Measurements from ENCODE around the gene NBEA. TPM values are rescaled to one million over a fixed set of nuclear protein-coding genes. Genes with fewer than 3 reads are reported as not detected.
"Not testable (repeated sequence)": the region's sequence is repeated elsewhere in the genome, so short reads cannot be mapped to it uniquely, and the experiment has no call there.

Gene NBEA
- total and polyA plus RNA-seq, 12 donors: 3.1 to 19.7 (median 14.2) TPM

GRCh38 chr13:34951528-34951927 lies 9.5 kb downstream of the NBEA start:
- no peak overlapping the region for H3K4me3 ChIP-seq
- intact Hi-C loops (cut with DNase I): no loop called here
- no peaks in the 10 kb centered on the region for H3K27me3 ChIP-seq
- no peaks in the 10 kb centered on the region for H3K9me3 ChIP-seq (replicated peaks in 1 of 3)
- H3K27ac ChIP-seq: no peak overlapping the region
- DNase-seq: no peak
- no peaks in the 10 kb centered on the region for H3K4me1 ChIP-seq (replicated peaks in 1 of 2)
- TF ChIP-seq CTCF (IDR thresholded peaks at IDR 0.05) (no peak), POLR2A (IDR thresholded peaks at IDR 0.05) (no peak)
- H3K36me3 ChIP-seq (replicated peaks in 1 of 2): no peaks in the 10 kb centered on the region

DNA sequence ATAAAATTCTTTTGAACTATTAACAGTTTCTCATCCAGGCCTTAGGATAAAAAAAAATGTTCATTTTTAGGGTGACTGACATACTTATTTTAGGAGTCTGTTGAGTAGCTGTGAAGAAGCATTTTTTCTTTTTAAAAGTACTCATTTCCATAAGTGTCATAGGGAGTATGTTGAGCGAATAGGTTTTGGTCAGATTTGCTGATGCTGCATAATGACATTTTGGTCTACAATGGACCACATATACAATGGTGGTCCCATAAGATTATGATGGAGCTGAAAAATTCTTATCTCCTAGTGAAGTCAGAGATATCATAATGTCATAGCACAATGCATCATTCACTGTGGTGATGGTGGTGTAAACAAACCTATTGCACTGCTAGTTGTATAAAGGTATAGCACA lies 17.4 kb downstream of the NBEA start:
- no peak for DNase-seq
- Histone ChIP-seq H3K36me3 (replicated peaks in 1 of 2) (no peaks in the 10 kb centered on the region), H3K27me3 (no peaks in the 10 kb centered on the region), H3K4me3 (no peak overlapping the region), H3K9me3 (replicated peaks in 1 of 3) (peaks cover 0 to 7% (median 0%) of the 10 kb centered on the region in 3 donors), H3K4me1 (replicated peaks in 1 of 2) (peaks cover 0 to 3% of the 10 kb centered on the region in 2 donors), H3K27ac (no peak overlapping the region)
- TF ChIP-seq POLR2A (IDR thresholded peaks at IDR 0.05) (no peak), CTCF (IDR thresholded peaks at IDR 0.05) (no peak)
- 93 to 100% (median 99%) methylated on average over 1 of the region's 1 CpG for WGBS, 4 donors
- intact Hi-C loops (cut with DNase I): no loop called here

DNA sequence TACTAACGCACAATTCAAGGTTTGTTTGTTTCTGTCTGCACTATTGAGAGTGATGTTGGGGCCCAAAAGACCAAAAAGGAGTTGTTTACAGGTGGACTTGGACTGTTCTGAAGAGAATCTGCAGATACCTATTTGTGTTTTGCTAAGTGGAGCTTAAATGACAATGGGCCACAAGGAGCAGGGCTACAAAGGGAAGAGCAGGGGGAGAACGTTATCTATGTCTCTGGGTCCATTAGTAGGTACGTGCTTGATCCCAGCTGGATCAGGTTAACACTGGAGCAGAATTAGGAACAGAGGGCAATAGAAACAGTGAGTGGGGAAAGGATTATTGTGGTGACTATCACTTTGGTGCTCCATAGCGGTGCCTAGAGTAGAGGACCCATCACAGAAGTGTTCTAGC lies 22.5 kb downstream of the NBEA start:
- intact Hi-C loops (cut with DNase I): no loop called here

GRCh38 chr13:34967851-34968562 lies 25.9 kb downstream of the NBEA start:
- WGBS, 4 donors: 49 to 53% (median 51%) methylated on average over 3 of the region's 3 CpGs
- Histone ChIP-seq H3K4me1 (replicated peaks in 1 of 2) (peaks cover 10 to 28% of the 10 kb centered on the region in 2 donors), H3K9me3 (replicated peaks in 1 of 3) (no peaks in the 10 kb centered on the region), H3K36me3 (replicated peaks in 1 of 2) (no peaks in the 10 kb centered on the region), H3K27ac (peak overlapping the region in 2 of 5 donors; percentile 7 to 52), H3K27me3 (no peaks in the 10 kb centered on the region), H3K4me3 (no peak overlapping the region)
- TF ChIP-seq POLR2A (IDR thresholded peaks at IDR 0.05): no peak
- no peak for TF ChIP-seq CTCF (IDR thresholded peaks at IDR 0.05)
- intact Hi-C loops (cut with DNase I): no loop called here
- no peak for DNase-seq

More for the DNA sequence above, 22.5 kb downstream of the NBEA start:
- WGBS, 4 donors: 86 to 93% (median 91%) methylated on average over 4 of the region's 4 CpGs
- Histone ChIP-seq H3K4me3 (no peak overlapping the region), H3K27me3 (no peaks in the 10 kb centered on the region), H3K4me1 (replicated peaks in 1 of 2) (peaks cover 10 to 28% of the 10 kb centered on the region in 2 donors), H3K36me3 (replicated peaks in 1 of 2) (no peaks in the 10 kb centered on the region), H3K27ac (no peak overlapping the region), H3K9me3 (replicated peaks in 1 of 3) (peaks cover 0 to 7% (median 0%) of the 10 kb centered on the region in 3 donors)
- no peak for TF ChIP-seq CTCF (IDR thresholded peaks at IDR 0.05)
- TF ChIP-seq POLR2A (IDR thresholded peaks at IDR 0.05): no peak
- no peak for DNase-seq

DNA sequence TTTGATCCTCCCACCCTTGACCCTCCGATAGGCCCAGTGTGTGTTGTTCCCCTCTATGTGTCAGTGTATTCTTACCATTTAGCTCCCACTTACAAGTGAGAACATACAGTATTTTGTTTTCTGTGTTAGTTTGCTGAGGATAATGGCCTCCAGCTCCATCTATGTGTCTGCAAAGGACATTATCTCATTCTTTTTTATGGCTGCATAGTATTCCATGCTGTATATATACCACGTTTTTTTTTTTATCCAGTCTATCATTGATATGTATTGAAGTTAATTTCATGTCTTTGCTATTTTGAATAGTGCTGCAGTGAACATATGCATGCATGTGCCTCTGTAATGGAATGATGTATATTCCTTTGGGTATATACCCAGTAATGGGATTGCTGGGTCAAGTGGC lies 27.5 kb downstream of the NBEA start:
- H3K27me3 ChIP-seq; H3K27ac ChIP-seq; H3K4me3 ChIP-seq; H3K36me3 ChIP-seq (replicated peaks in 1 of 2); intact Hi-C loops (cut with DNase I); H3K9me3 ChIP-seq (replicated peaks in 1 of 3); DNase-seq: not testable (repeated sequence)
- peaks cover 10 to 28% of the 10 kb centered on the region in 2 donors for H3K4me1 ChIP-seq (replicated peaks in 1 of 2)
- WGBS, 4 donors: 90 to 98% (median 95%) methylated on average over 2 of the region's 2 CpGs
